WTC11 (cell line): Measurements from ENCODE around the gene TOB2. TPM values are rescaled to one million over a fixed set of nuclear protein-coding genes. Genes with fewer than 3 reads are reported as not detected.

Experiments used
- ATAC-seq: fragments of 200-7000 bp; cut with Tn5 transposase; 2 replicates; pipeline ENCODE4 v1.10.0; 2021; ENCODE audit warnings: mild to moderate bottlenecking, moderate library complexity
- CTCF ChIA-PET: fragments of 300-600 bp; sonication (Branson Sonifier 250); formaldehyde crosslinking; loops from one replicate; lab custom pipeline; 2021; ENCODE audit warnings: antibody characterized with exemption; lab: Charles Lee
- POLR2A ChIA-PET: fragments of 350-600 bp; sonication (Branson Sonifier 250); formaldehyde crosslinking; loops from one replicate; lab custom pipeline; 2021; ENCODE audit warnings: antibody characterized with exemption; lab: Charles Lee
- DNase-seq: peaks from one replicate; pipeline ENCODE4 v3.0.0; 2021; ENCODE audit warnings: low spot score
- H3K27ac Mint-ChIP-seq: 2 replicates; pipeline ENCODE4 v1.8.0; 2021; ENCODE audit warnings: mixed read lengths
- H3K27me3 Mint-ChIP-seq: 2 replicates; pipeline ENCODE4 v1.8.0; 2021; ENCODE audit warnings: low read depth, mild to moderate bottlenecking, moderate library complexity, mixed read lengths
- H3K36me3 Mint-ChIP-seq: 2 replicates; pipeline ENCODE4 v1.8.0; 2021; ENCODE audit warnings: mixed read lengths
- H3K4me1 Mint-ChIP-seq: 2 replicates; pipeline ENCODE4 v1.8.0; 2022; ENCODE audit warnings: mixed read lengths
- H3K4me3 Mint-ChIP-seq: 2 replicates; pipeline ENCODE4 v1.8.0; 2021; ENCODE audit warnings: mild to moderate bottlenecking, moderate library complexity, mixed read lengths
- H3K9me3 Mint-ChIP-seq: 2 replicates; pipeline ENCODE4 v1.8.0; 2021; ENCODE audit warnings: mixed read lengths
- ATF1 ChIP-seq: sonication (generic); formaldehyde crosslinking; IDR thresholded peaks from 2 replicates; pipeline ENCODE4 v1.8.1; 2023; ENCODE audit warnings: mild to moderate bottlenecking, moderate library complexity, missing genetic modification reagents
- CBFB ChIP-seq: sonication (generic); formaldehyde crosslinking; IDR thresholded peaks from 2 replicates; pipeline ENCODE4 v1.8.1; 2022; ENCODE audit warnings: mild to moderate bottlenecking, low read depth, missing genetic modification reagents
- ESRRA ChIP-seq: sonication (generic); formaldehyde crosslinking; IDR thresholded peaks from 2 replicates; pipeline ENCODE4 v1.8.1; 2022; ENCODE audit warnings: mild to moderate bottlenecking, missing genetic modification reagents, borderline replicate concordance
- GABPB1 ChIP-seq: sonication (generic); formaldehyde crosslinking; IDR thresholded peaks from 2 replicates; pipeline ENCODE4 v1.8.1; 2023; ENCODE audit warnings: mild to moderate bottlenecking, missing genetic modification reagents
- GRHL2 ChIP-seq: fragments of 250-450 bp; sonication (Bioruptor Pico); IDR thresholded peaks from 2 replicates; pipeline ENCODE4 v1.8.0; 2022; ENCODE audit warnings: mild to moderate bottlenecking, moderate library complexity; ENCODE audit not compliant: insufficient replicate concordance, severe bottlenecking
- JAZF1 ChIP-seq: fragments of 250-450 bp; sonication (Bioruptor Pico); IDR thresholded peaks from 2 replicates; pipeline ENCODE4 v1.9.0; 2021; ENCODE audit warnings: moderate library complexity, mild to moderate bottlenecking, inconsistent platforms
- JUN ChIP-seq: sonication (generic); formaldehyde crosslinking; IDR thresholded peaks from 2 replicates; pipeline ENCODE4 v1.8.0; 2023; ENCODE audit warnings: mild to moderate bottlenecking, missing genetic modification reagents
- OVOL2 ChIP-seq: fragments of 250-450 bp; sonication (Bioruptor Pico); IDR thresholded peaks from 2 replicates; pipeline ENCODE4 v1.9.0; 2021; ENCODE audit warnings: mild to moderate bottlenecking, borderline replicate concordance
- RELA ChIP-seq: sonication (generic); formaldehyde crosslinking; IDR thresholded peaks from 2 replicates; pipeline ENCODE4 v1.8.1; 2022; ENCODE audit warnings: missing genetic modification reagents, mild to moderate bottlenecking, borderline replicate concordance
- RORB ChIP-seq: fragments of 250-450 bp; sonication (Bioruptor Pico); IDR thresholded peaks from 2 replicates; pipeline ENCODE4 v1.9.0; 2021; ENCODE audit warnings: mild to moderate bottlenecking
- SMAD4 ChIP-seq: sonication (generic); formaldehyde crosslinking; IDR thresholded peaks from 2 replicates; pipeline ENCODE4 v1.8.0; 2022; ENCODE audit warnings: mild to moderate bottlenecking, missing genetic modification reagents
- TEAD4 ChIP-seq: sonication (generic); formaldehyde crosslinking; IDR thresholded peaks from 2 replicates; pipeline ENCODE4 v1.8.0; 2022; ENCODE audit warnings: mild to moderate bottlenecking, missing genetic modification reagents
- ZNF416 ChIP-seq: fragments of 250-450 bp; sonication (Bioruptor Pico); IDR thresholded peaks from 2 replicates; pipeline ENCODE4 v1.9.0; 2021; ENCODE audit warnings: mild to moderate bottlenecking, inconsistent platforms
- total RNA-seq: library from RNA; stranded (reverse); gene quantifications from 3 replicates; pipeline ENCODE4 v1.2.3, GENCODE V29; 2021
- TF ChIP-seq, protein P1 (sequence below): sonication (generic); formaldehyde crosslinking; IDR thresholded peaks from 2 replicates; pipeline ENCODE4 v1.8.1; 2023; ENCODE audit warnings: mild to moderate bottlenecking, missing genetic modification reagents
- TF ChIP-seq, protein P2 (sequence below): sonication (generic); formaldehyde crosslinking; IDR thresholded peaks from 2 replicates; pipeline ENCODE4 v1.8.0; 2022; ENCODE audit warnings: mild to moderate bottlenecking, missing genetic modification reagents
- TF ChIP-seq, protein P3 (sequence below): sonication (generic); formaldehyde crosslinking; IDR thresholded peaks from 2 replicates; pipeline ENCODE4 v1.8.1; 2023; ENCODE audit warnings: mild to moderate bottlenecking, missing genetic modification reagents, moderate library complexity
- TF ChIP-seq, protein P4 (sequence below): sonication (generic); formaldehyde crosslinking; IDR thresholded peaks from 2 replicates; pipeline ENCODE4 v1.8.1; 2023; ENCODE audit warnings: mild to moderate bottlenecking, missing genetic modification reagents, moderate library complexity
- TF ChIP-seq, protein P5 (sequence below): sonication (generic); formaldehyde crosslinking; conservative IDR thresholded peaks from 2 replicates; pipeline ENCODE4 v1.8.1; 2022; ENCODE audit warnings: mild to moderate bottlenecking, missing genetic modification reagents
- TF ChIP-seq, protein P6 (sequence below): fragments of 250-450 bp; sonication (Bioruptor Pico); conservative IDR thresholded peaks from 2 replicates; pipeline ENCODE4 v1.9.0; 2021; ENCODE audit warnings: mild to moderate bottlenecking
- TF ChIP-seq, protein P7 (sequence below): fragments of 250-450 bp; sonication (Bioruptor Pico); IDR thresholded peaks from 2 replicates; pipeline ENCODE4 v1.9.0; 2021; ENCODE audit warnings: mild to moderate bottlenecking
- TF ChIP-seq, protein P8 (sequence below): sonication (generic); formaldehyde crosslinking; IDR thresholded peaks from 2 replicates; pipeline ENCODE4 v1.8.0; 2022; ENCODE audit warnings: mild to moderate bottlenecking, missing genetic modification reagents

Gene TOB2
- total RNA-seq, 1 experiment from 2014 or later: 46.6 TPM

DNA sequence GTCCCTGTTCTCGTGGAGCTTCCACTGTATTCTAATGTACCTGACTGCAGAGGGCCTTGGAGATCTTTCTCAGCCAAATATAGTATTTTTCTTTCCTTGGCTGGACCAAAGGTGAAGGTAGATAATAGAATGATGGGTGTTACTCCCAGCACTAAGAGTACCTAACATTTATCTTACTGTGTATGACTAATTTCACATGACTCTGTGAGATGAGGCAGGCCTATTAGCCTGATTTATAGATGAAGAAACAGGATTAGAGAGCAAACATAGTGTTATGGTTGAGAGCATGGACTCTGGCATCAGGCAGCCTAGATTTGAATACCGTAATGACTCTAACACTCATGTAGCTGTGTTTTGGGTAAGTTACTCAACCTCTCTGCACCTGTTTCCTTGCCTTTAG is 25.0 kb upstream of the TOB2 start:
- H3K4me1 Mint-ChIP-seq: peaks cover 28% of the 10 kb centered on the region
- POLR2A ChIA-PET: interaction anchor here (0.8 kb wide), 1 partner anchor 62 kb away, joined by 4 read pairs; no protein-coding TSS in a partner anchor
- no peak overlapping the region for H3K27ac Mint-ChIP-seq
- DNase-seq (no peak), ATAC-seq (no peak)
- CTCF ChIA-PET: no interaction called here
- H3K9me3 Mint-ChIP-seq: no peaks in the 10 kb centered on the region
- no peaks in the 10 kb centered on the region; the same call in 1 of the 2 replicates for H3K27me3 Mint-ChIP-seq
- H3K36me3 Mint-ChIP-seq: peaks cover 22% of the 10 kb centered on the region
- TF ChIP-seq GABPB1 (no peak), ESRRA (no peak), GRHL2 (no peak), ZNF416 (no peak), TEAD4 (CRISPR knock-in tag) (no peak)
- TF ChIP-seq, protein P1, sequence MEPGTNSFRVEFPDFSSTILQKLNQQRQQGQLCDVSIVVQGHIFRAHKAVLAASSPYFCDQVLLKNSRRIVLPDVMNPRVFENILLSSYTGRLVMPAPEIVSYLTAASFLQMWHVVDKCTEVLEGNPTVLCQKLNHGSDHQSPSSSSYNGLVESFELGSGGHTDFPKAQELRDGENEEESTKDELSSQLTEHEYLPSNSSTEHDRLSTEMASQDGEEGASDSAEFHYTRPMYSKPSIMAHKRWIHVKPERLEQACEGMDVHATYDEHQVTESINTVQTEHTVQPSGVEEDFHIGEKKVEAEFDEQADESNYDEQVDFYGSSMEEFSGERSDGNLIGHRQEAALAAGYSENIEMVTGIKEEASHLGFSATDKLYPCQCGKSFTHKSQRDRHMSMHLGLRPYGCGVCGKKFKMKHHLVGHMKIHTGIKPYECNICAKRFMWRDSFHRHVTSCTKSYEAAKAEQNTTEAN (CRISPR knock-in tag): no peak
- TF ChIP-seq, protein P2, sequence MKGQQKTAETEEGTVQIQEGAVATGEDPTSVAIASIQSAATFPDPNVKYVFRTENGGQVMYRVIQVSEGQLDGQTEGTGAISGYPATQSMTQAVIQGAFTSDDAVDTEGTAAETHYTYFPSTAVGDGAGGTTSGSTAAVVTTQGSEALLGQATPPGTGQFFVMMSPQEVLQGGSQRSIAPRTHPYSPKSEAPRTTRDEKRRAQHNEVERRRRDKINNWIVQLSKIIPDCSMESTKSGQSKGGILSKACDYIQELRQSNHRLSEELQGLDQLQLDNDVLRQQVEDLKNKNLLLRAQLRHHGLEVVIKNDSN: no peak
- no peak overlapping the region for H3K4me3 Mint-ChIP-seq

DNA sequence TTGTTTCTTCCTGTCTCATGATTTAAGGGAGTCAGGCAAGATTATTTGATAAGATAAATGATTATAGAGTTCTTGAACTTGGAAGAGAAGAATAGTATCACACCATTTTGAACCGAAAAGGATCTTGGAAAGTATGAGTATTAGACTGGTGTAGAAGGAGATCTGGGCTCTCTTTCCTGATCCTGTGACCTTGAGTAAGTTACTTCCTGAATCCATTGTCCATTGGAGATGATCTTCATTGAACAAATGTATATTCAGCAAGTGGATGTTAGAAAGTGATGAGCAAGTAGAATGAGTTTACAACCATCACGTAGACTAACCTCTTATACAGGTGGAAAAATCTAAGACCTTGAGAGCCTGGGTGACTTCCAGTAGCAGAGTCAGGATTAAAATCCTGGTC is 24.3 kb upstream of the TOB2 start:
- no peaks in the 10 kb centered on the region; the same call in 1 of the 2 replicates for H3K27me3 Mint-ChIP-seq
- no peak for DNase-seq
- no peaks in the 10 kb centered on the region for H3K9me3 Mint-ChIP-seq
- H3K27ac Mint-ChIP-seq: peak overlapping the region; percentile 41
- H3K36me3 Mint-ChIP-seq: peaks cover 29% of the 10 kb centered on the region
- H3K4me3 Mint-ChIP-seq: peak overlapping the region; percentile 96
- POLR2A ChIA-PET: no interaction called here
- ATAC-seq: no peak
- CTCF ChIA-PET: no interaction called here
- TF ChIP-seq JUN (CRISPR knock-in tag): no peak
- TF ChIP-seq CBFB: no peak
- TF ChIP-seq RELA (CRISPR knock-in tag): no peak
- TF ChIP-seq, protein P3, sequence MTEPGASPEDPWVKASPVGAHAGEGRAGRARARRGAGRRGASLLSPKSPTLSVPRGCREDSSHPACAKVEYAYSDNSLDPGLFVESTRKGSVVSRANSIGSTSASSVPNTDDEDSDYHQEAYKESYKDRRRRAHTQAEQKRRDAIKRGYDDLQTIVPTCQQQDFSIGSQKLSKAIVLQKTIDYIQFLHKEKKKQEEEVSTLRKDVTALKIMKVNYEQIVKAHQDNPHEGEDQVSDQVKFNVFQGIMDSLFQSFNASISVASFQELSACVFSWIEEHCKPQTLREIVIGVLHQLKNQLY (CRISPR knock-in tag): no peak
- no peak for TF ChIP-seq OVOL2 (CRISPR knock-in tag)
- peaks cover 28% of the 10 kb centered on the region for H3K4me1 Mint-ChIP-seq

DNA sequence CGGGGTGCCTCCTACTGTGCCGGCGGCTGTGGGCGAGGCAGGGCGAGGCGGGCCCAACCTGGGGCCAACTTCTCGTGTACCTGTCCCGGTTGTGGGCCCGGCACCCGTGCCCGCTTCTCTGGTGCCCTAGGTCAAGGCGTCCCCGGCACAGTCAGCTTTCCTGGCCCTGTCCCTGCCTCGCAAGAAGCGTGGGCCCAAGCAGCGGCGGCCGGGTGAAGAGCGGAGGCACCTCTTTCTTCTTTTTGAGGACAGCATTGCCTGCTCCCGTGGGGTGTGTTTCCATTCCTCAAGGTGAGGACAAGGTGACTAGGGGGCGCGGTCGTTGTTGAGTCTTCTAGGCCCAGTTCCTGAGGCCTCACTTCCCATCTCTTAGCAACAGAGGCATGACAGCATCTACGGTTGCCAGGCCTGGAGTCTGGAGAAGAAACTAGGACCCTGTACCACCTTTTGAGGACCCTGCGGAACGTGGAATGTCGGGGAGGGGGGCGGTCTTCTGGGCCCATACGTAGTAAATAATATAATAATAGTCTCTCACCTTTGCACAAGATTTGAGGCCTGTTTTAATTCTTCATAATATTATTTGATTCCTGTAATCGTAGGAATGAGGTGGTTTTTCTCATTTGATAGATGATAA is 22.7 kb upstream of the TOB2 start:
- Mint-ChIP-seq H3K36me3 (peaks cover 42% of the 10 kb centered on the region), H3K4me1 (peaks cover 28% of the 10 kb centered on the region), H3K27ac (peak overlapping the region; percentile 97), H3K4me3 (peak overlapping the region; percentile 96), H3K27me3 (no peaks in the 10 kb centered on the region; the same call in 1 of the 2 replicates), H3K9me3 (no peaks in the 10 kb centered on the region)
- DNase-seq: peak; percentile 34
- ChIA-PET POLR2A (interaction anchor here (0.9 to 2.2 kb wide), 11 partner anchors 9 to 151 kb away, joined by 3 to 44 read pairs (median 11); partner anchors contain the start of genes DESI1, TEF, TOB2 and XRCC6), CTCF (interaction anchor here (1.0 to 2.4 kb wide), 13 partner anchors 11 to 223 kb away, joined by 3 to 26 read pairs (median 6); partner anchors contain the start of genes POLR3H, TEF and TOB2)
- ATAC-seq: peak; percentile 10
- TF ChIP-seq, protein P4, sequence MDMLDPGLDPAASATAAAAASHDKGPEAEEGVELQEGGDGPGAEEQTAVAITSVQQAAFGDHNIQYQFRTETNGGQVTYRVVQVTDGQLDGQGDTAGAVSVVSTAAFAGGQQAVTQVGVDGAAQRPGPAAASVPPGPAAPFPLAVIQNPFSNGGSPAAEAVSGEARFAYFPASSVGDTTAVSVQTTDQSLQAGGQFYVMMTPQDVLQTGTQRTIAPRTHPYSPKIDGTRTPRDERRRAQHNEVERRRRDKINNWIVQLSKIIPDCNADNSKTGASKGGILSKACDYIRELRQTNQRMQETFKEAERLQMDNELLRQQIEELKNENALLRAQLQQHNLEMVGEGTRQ (CRISPR knock-in tag): no peak
- TF ChIP-seq RORB (CRISPR knock-in tag) (no peak), JUN (CRISPR knock-in tag) (no peak), ATF1 (no peak), SMAD4 (no peak), JAZF1 (CRISPR knock-in tag) (no peak)
- TF ChIP-seq, protein P5, sequence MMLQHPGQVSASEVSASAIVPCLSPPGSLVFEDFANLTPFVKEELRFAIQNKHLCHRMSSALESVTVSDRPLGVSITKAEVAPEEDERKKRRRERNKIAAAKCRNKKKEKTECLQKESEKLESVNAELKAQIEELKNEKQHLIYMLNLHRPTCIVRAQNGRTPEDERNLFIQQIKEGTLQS (CRISPR knock-in tag): no peak
- TF ChIP-seq, protein P6, sequence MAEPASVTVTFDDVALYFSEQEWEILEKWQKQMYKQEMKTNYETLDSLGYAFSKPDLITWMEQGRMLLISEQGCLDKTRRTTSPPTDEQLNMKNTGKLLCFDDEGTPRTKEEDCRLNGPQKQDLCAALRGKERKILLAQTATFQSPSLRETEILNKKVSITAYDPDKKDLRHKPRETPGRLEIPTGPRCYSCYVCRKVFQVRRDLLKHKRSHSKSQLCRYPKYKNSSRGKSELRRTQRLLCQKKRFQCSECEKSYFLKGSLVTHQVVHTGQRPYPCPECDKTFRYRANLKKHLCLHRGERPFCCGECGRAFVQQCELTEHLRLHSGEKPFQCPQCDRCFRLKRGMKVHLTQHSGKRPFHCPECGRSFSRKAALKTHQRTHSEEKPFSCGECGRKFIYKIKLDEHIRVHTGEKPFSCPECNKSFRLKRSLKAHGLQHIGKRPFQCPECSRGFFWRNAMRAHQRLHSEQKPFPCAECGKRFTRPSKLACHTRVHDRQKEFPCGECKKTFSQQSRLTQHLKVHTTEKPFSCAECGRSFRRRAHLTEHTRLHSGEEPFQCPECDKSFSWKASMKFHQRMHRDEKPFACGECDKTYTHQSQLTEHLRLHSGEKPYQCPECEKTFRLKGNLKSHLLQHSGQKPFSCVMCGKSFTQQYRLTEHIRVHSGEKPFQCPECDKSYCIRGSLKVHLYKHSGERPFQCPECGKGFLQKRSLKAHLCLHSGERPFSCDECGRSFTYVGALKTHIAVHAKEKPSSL (CRISPR knock-in tag): no peak
- TF ChIP-seq, protein P7, sequence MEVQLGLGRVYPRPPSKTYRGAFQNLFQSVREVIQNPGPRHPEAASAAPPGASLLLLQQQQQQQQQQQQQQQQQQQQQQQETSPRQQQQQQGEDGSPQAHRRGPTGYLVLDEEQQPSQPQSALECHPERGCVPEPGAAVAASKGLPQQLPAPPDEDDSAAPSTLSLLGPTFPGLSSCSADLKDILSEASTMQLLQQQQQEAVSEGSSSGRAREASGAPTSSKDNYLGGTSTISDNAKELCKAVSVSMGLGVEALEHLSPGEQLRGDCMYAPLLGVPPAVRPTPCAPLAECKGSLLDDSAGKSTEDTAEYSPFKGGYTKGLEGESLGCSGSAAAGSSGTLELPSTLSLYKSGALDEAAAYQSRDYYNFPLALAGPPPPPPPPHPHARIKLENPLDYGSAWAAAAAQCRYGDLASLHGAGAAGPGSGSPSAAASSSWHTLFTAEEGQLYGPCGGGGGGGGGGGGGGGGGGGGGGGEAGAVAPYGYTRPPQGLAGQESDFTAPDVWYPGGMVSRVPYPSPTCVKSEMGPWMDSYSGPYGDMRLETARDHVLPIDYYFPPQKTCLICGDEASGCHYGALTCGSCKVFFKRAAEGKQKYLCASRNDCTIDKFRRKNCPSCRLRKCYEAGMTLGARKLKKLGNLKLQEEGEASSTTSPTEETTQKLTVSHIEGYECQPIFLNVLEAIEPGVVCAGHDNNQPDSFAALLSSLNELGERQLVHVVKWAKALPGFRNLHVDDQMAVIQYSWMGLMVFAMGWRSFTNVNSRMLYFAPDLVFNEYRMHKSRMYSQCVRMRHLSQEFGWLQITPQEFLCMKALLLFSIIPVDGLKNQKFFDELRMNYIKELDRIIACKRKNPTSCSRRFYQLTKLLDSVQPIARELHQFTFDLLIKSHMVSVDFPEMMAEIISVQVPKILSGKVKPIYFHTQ: no peak
- TF ChIP-seq, protein P1 (CRISPR knock-in tag): no peak
- TF ChIP-seq, protein P8, sequence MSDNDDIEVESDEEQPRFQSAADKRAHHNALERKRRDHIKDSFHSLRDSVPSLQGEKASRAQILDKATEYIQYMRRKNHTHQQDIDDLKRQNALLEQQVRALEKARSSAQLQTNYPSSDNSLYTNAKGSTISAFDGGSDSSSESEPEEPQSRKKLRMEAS (CRISPR knock-in tag): peak; percentile 49; the same call in 1 of the 2 replicates
